SK-N-SH (cell line): Measurements from ENCODE around the gene FMN2. TPM values are rescaled to one million over a fixed set of nuclear protein-coding genes. Genes with fewer than 3 reads are reported as not detected.

Experiments
- CTCF ChIA-PET: fragments of 300-600, 350-600 bp; formaldehyde crosslinking; extraction: SDS; loops from one replicate; lab custom pipeline; 2021; lab: Yijun Ruan, JAX
- POLR2A ChIA-PET: fragments of 350-600 bp; sonication (Branson Sonifier 250); formaldehyde crosslinking; extraction: SDS; loops from one replicate; lab custom pipeline; 2020; ENCODE audit warnings: antibody characterized with exemption, inconsistent platforms; lab: Yijun Ruan, JAX
- DNase-seq: peaks from one replicate; pipeline ENCODE4 v3.0.0; 2012
- H2AFZ ChIP-seq: fragments of 200-600 bp; sonication (generic); 2 replicates; pipeline ENCODE4 v1.8.1; 2016; ENCODE audit warnings: antibody characterized with exemption, mild to moderate bottlenecking, low read depth
- H3F3A ChIP-seq: fragments of 200-600 bp; sonication (generic); replicated peaks from 2 replicates; pipeline ENCODE3; 2016; ENCODE audit warnings: antibody characterized with exemption, mild to moderate bottlenecking; ENCODE audit not compliant: insufficient read depth
- H3K27ac ChIP-seq, 2 experiments: fragments of 200-500 bp in 1 of 2; fragments of 200-600 bp in 1 of 2; sonication (Bioruptor generic) in 1 of 2; sonication (generic), shearing (Covaris generic) in 1 of 2; 2 replicates each; pipeline versions ENCODE4 v1.5.1 to v1.6.1; 2014 to 2016; ENCODE audit warnings: low read depth in 2 of 2, inconsistent platforms in 1 of 2, low read length in 1 of 2, mild to moderate bottlenecking in 1 of 2, mixed read lengths in 1 of 2
- H3K27me3 ChIP-seq: fragments of 200-600 bp; sonication (generic), shearing (Covaris generic); 2 replicates; pipeline ENCODE4 v1.6.1; 2016; ENCODE audit warnings: mixed run types; ENCODE audit not compliant: insufficient read depth
- H3K36me3 ChIP-seq, 2 experiments: fragments of 200-500 bp in 1 of 2; fragments of 200-600 bp in 1 of 2; sonication (Bioruptor generic) in 1 of 2; sonication (generic) in 1 of 2; replicated peaks in 1 of 2; 2 replicates each; pipeline versions ENCODE3 to v1.5.1; 2014 to 2016; ENCODE audit warnings: low read length in 1 of 2, mild to moderate bottlenecking in 1 of 2; ENCODE audit not compliant: insufficient read depth in 2 of 2, control insufficient read depth in 1 of 2
- H3K4me1 ChIP-seq, 2 experiments: fragments of 200-500 bp in 1 of 2; fragments of 200-600 bp in 1 of 2; sonication (Bioruptor generic) in 1 of 2; sonication (generic), shearing (Covaris generic) in 1 of 2; 2 replicates each; pipeline versions ENCODE4 v1.5.1 to v1.6.1; 2014 to 2016; ENCODE audit warnings: low read depth in 1 of 2, low read length in 1 of 2, mixed run types in 1 of 2; ENCODE audit not compliant: insufficient read depth in 2 of 2, control insufficient read depth in 1 of 2
- H3K4me2 ChIP-seq: fragments of 200-600 bp; sonication (generic), shearing (Covaris generic); 2 replicates; pipeline ENCODE4 v1.6.1; 2017; ENCODE audit warnings: mixed run types
- H3K4me3 ChIP-seq, 2 experiments: fragments of 200-500 bp in 1 of 2; fragments of 200-600 bp in 1 of 2; sonication (Bioruptor generic) in 1 of 2; sonication (generic), shearing (Covaris generic) in 1 of 2; 2 replicates each; pipeline versions ENCODE4 v1.5.1 to v1.8.1; 2014 to 2016; ENCODE audit warnings: low read depth in 2 of 2, inconsistent platforms in 1 of 2, low read length in 1 of 2, mild to moderate bottlenecking in 1 of 2, mixed read lengths in 1 of 2, moderate library complexity in 1 of 2
- H3K79me2 ChIP-seq: fragments of 200-600 bp; sonication (generic); 2 replicates; pipeline ENCODE4 v1.8.1; 2017; ENCODE audit warnings: mild to moderate bottlenecking; ENCODE audit not compliant: insufficient read depth
- H3K9ac ChIP-seq: fragments of 200-600 bp; sonication (generic); 2 replicates; pipeline ENCODE4 v1.6.1; 2017; ENCODE audit warnings: mixed run types
- H3K9me2 ChIP-seq: fragments of 200-600 bp; sonication (generic); 2 replicates; pipeline ENCODE4 v1.6.1; 2017; ENCODE audit warnings: mixed run types
- H3K9me3 ChIP-seq: fragments of 200-600 bp; sonication (generic); 2 replicates; pipeline ENCODE4 v1.6.1; 2017; ENCODE audit warnings: mixed run types, mild to moderate bottlenecking, moderate library complexity
- H4K20me1 ChIP-seq: fragments of 200-600 bp; sonication (generic); 2 replicates; pipeline ENCODE4 v1.6.1; 2017; ENCODE audit warnings: mild to moderate bottlenecking, mixed run types; ENCODE audit not compliant: insufficient read depth
- CHD2 ChIP-seq: fragments of 150-350 bp; IDR thresholded peaks from 2 replicates; pipeline ENCODE4 v1.6.1; 2018; ENCODE audit warnings: low read length; ENCODE audit not compliant: partially characterized antibody
- ELF1 ChIP-seq: IDR thresholded peaks from 2 replicates; pipeline ENCODE4 v1.4.0; 2012
- EP300 ChIP-seq, 2 experiments: IDR thresholded peaks; 2 replicates each; pipeline versions ENCODE4 v1.4.0 to v1.6.1; 2012; ENCODE audit warnings: borderline replicate concordance in 1 of 2, low read depth in 1 of 2, low read length in 1 of 2
- EZH2phosphoT487 ChIP-seq: fragments of 200-600 bp; sonication (generic); IDR thresholded peaks from 2 replicates; pipeline ENCODE4 v1.6.1; 2017; ENCODE audit warnings: low read depth, mixed run types, mild to moderate bottlenecking, antibody characterized with exemption, moderate library complexity, borderline replicate concordance
- FOSL2 ChIP-seq: IDR thresholded peaks from 2 replicates; pipeline ENCODE4 v1.4.0; 2012; ENCODE audit warnings: low read depth, mild to moderate bottlenecking, moderate library complexity, borderline replicate concordance
- FOXJ3 ChIP-seq: sonication (generic); formaldehyde crosslinking; IDR thresholded peaks from 2 replicates; pipeline ENCODE4 v1.5.1; 2020; ENCODE audit warnings: mild to moderate bottlenecking, missing genetic modification reagents
- FOXM1 ChIP-seq: IDR thresholded peaks from 2 replicates; pipeline ENCODE4 v1.4.0; 2012; ENCODE audit warnings: low read depth, mild to moderate bottlenecking
- GABPA ChIP-seq: IDR thresholded peaks from 2 replicates; pipeline ENCODE4 v1.4.0; 2012; ENCODE audit warnings: low read depth, mild to moderate bottlenecking
- JUND ChIP-seq: IDR thresholded peaks from 2 replicates; pipeline ENCODE4 v1.4.0; 2012
- MEF2A ChIP-seq: IDR thresholded peaks from 2 replicates; pipeline ENCODE4 v1.4.0; 2012; ENCODE audit warnings: low read depth, borderline replicate concordance
- MXI1 ChIP-seq: IDR thresholded peaks from 2 replicates; pipeline ENCODE4 v1.6.1; 2012; ENCODE audit warnings: mild to moderate bottlenecking, low read depth, low read length, improper control_type of control experiment
- NFIC ChIP-seq: IDR thresholded peaks from 2 replicates; pipeline ENCODE4 v1.4.0; 2012; ENCODE audit warnings: borderline replicate concordance
- NRF1 ChIP-seq: IDR thresholded peaks from 2 replicates; pipeline ENCODE4 v1.6.1; 2012; ENCODE audit warnings: low read depth, mild to moderate bottlenecking, low read length
- POLR2AphosphoS5 ChIP-seq: IDR thresholded peaks from 2 replicates; pipeline ENCODE4 v1.6.1; 2012; ENCODE audit warnings: low read depth, low read length
- RAD21 ChIP-seq: IDR thresholded peaks from 2 replicates; pipeline ENCODE4 v1.6.1; 2012; ENCODE audit warnings: mild to moderate bottlenecking, low read length
- RFX5 ChIP-seq: IDR thresholded peaks from 2 replicates; pipeline ENCODE4 v1.6.1; 2012; ENCODE audit warnings: mild to moderate bottlenecking, improper control_type of control experiment, low read length
- SIN3A ChIP-seq: IDR thresholded peaks from 2 replicates; pipeline ENCODE4 v1.6.1; 2012; ENCODE audit warnings: low read depth, mild to moderate bottlenecking, low read length, moderate library complexity, borderline replicate concordance
- TAF1 ChIP-seq: IDR thresholded peaks from 2 replicates; pipeline ENCODE4 v1.6.1; 2012; ENCODE audit warnings: low read depth, mild to moderate bottlenecking, low read length, moderate library complexity, borderline replicate concordance
- TCF12 ChIP-seq: IDR thresholded peaks from 2 replicates; pipeline ENCODE4 v1.4.0; 2012
- TEAD4 ChIP-seq: IDR thresholded peaks from 2 replicates; pipeline ENCODE4 v1.4.0; 2012; ENCODE audit warnings: mild to moderate bottlenecking, borderline replicate concordance; ENCODE audit not compliant: insufficient read depth
- YY1 ChIP-seq: IDR thresholded peaks from 2 replicates; pipeline ENCODE4 v1.4.0; 2012; ENCODE audit warnings: low read depth, mild to moderate bottlenecking
- WGBS: methylation state at CpG from one replicate; pipeline ENCODE4 v1.1.6; 2017; ENCODE audit warnings: low lambda C conversion rate; 5-methylcytosine and 5-hydroxymethylcytosine counted together
- polyA plus RNA-seq, 3 experiments: library from polyadenylated mRNA; depleted of rRNA; stranded (reverse); fragments of >200 nt; gene quantifications; 2 replicates each; pipeline ENCODE4 v1.2.3, GENCODE V29; 2012
- TF ChIP-seq, protein P1 (sequence below): fragments of 200-600 bp; sonication (generic); IDR thresholded peaks from 2 replicates; pipeline ENCODE4 v1.6.1; 2017; ENCODE audit warnings: antibody characterized with exemption, mild to moderate bottlenecking, moderate library complexity
- TF ChIP-seq, protein P2 (sequence below): IDR thresholded peaks from 2 replicates; pipeline ENCODE4 v1.4.0; 2012; ENCODE audit warnings: low read depth, borderline replicate concordance
- TF ChIP-seq, protein P3 (sequence below): IDR thresholded peaks from 2 replicates; pipeline ENCODE4; 2012
- TF ChIP-seq, protein P4 (sequence below): fragments of 150-350 bp; IDR thresholded peaks from 2 replicates; pipeline ENCODE4 v1.6.1; 2017; ENCODE audit warnings: antibody characterized with exemption, low read length, low read depth, borderline replicate concordance
- TF ChIP-seq, protein P5 (sequence below): IDR thresholded peaks from 2 replicates; pipeline ENCODE4 v1.6.1; 2012; ENCODE audit warnings: mild to moderate bottlenecking, low read depth, low read length, moderate library complexity

FMN2 gene
- polyA plus RNA-seq, 1 of the 3 experiments (the other 2 are of a cell fraction): 7.2 TPM

DNA sequence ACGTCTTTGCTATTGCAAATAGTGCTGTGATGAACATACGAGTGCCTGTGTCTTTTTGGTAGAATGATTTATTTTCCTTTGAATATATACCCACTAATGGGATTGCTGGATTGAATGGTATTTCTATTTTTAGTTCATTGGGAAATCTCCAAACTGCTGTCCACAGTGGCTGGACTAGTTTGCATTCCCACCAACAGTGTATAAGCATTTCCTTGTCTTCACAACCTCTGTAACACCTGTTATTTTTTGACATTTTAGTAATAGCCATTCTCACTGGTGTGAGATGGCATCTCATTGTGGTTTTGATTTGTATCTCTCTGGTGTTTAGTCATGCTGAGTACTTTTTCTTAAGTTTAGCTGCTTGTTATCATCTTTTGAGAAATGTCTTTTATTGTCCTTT lies 215.0 kb downstream of the FMN2 start:
- H3K27ac ChIP-seq: peak overlapping the region in 1 of 2 experiments; percentile 41; a peak in 2 of 4 replicates
- no peak for DNase-seq
- H3K4me2 ChIP-seq: no peak overlapping the region
- no peak overlapping the region for H2AFZ ChIP-seq
- CTCF ChIA-PET: interaction anchor here (1.0 kb wide), 1 partner anchor 9 kb away, joined by 3 read pairs; no protein-coding TSS in a partner anchor
- H3K9me2 ChIP-seq: no peaks in the 10 kb centered on the region
- no peak overlapping the region for H3K9ac ChIP-seq
- H3K27me3 ChIP-seq: no peaks in the 10 kb centered on the region
- WGBS: 51% methylated on average over 2 of the region's 2 CpGs
- H3K4me3 ChIP-seq: no peak overlapping the region
- H3F3A ChIP-seq: peaks cover 30% of the 10 kb centered on the region
- POLR2A ChIA-PET: no interaction called here
- H3K9me3 ChIP-seq: peaks cover 16% of the 10 kb centered on the region; the same call in 1 of the 2 replicates
- H4K20me1 ChIP-seq: no peaks in the 10 kb centered on the region
- peaks cover 95% of the 10 kb centered on the region for H3K79me2 ChIP-seq
- H3K4me1 ChIP-seq: peaks cover 11 to 14% of the 10 kb centered on the region in 2 experiments; a peak in 3 of 4 replicates
- H3K36me3 ChIP-seq: peaks cover 20 to 50% of the 10 kb centered on the region in 2 experiments
- peak; percentile 46; the same call in 1 of the 2 replicates for TF ChIP-seq JUND
- TF ChIP-seq, protein P1, sequence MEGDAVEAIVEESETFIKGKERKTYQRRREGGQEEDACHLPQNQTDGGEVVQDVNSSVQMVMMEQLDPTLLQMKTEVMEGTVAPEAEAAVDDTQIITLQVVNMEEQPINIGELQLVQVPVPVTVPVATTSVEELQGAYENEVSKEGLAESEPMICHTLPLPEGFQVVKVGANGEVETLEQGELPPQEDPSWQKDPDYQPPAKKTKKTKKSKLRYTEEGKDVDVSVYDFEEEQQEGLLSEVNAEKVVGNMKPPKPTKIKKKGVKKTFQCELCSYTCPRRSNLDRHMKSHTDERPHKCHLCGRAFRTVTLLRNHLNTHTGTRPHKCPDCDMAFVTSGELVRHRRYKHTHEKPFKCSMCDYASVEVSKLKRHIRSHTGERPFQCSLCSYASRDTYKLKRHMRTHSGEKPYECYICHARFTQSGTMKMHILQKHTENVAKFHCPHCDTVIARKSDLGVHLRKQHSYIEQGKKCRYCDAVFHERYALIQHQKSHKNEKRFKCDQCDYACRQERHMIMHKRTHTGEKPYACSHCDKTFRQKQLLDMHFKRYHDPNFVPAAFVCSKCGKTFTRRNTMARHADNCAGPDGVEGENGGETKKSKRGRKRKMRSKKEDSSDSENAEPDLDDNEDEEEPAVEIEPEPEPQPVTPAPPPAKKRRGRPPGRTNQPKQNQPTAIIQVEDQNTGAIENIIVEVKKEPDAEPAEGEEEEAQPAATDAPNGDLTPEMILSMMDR: no peak
- TF ChIP-seq, protein P2, sequence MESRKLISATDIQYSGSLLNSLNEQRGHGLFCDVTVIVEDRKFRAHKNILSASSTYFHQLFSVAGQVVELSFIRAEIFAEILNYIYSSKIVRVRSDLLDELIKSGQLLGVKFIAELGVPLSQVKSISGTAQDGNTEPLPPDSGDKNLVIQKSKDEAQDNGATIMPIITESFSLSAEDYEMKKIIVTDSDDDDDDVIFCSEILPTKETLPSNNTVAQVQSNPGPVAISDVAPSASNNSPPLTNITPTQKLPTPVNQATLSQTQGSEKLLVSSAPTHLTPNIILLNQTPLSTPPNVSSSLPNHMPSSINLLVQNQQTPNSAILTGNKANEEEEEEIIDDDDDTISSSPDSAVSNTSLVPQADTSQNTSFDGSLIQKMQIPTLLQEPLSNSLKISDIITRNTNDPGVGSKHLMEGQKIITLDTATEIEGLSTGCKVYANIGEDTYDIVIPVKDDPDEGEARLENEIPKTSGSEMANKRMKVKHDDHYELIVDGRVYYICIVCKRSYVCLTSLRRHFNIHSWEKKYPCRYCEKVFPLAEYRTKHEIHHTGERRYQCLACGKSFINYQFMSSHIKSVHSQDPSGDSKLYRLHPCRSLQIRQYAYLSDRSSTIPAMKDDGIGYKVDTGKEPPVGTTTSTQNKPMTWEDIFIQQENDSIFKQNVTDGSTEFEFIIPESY: 0 out of 2 replicates have a peak, but pooled peaks have one; percentile 13
- peak; percentile 89 for TF ChIP-seq TCF12
- no peak for TF ChIP-seq GABPA
- no peak for TF ChIP-seq YY1
- TF ChIP-seq, protein P3, sequence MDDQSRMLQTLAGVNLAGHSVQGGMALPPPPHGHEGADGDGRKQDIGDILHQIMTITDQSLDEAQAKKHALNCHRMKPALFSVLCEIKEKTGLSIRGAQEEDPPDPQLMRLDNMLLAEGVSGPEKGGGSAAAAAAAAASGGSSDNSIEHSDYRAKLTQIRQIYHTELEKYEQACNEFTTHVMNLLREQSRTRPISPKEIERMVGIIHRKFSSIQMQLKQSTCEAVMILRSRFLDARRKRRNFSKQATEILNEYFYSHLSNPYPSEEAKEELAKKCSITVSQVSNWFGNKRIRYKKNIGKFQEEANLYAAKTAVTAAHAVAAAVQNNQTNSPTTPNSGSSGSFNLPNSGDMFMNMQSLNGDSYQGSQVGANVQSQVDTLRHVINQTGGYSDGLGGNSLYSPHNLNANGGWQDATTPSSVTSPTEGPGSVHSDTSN: peak; percentile 70
- TF ChIP-seq CHD2: no peak
- TF ChIP-seq, protein P4, sequence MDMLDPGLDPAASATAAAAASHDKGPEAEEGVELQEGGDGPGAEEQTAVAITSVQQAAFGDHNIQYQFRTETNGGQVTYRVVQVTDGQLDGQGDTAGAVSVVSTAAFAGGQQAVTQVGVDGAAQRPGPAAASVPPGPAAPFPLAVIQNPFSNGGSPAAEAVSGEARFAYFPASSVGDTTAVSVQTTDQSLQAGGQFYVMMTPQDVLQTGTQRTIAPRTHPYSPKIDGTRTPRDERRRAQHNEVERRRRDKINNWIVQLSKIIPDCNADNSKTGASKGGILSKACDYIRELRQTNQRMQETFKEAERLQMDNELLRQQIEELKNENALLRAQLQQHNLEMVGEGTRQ: no peak
- TF ChIP-seq, protein P5, sequence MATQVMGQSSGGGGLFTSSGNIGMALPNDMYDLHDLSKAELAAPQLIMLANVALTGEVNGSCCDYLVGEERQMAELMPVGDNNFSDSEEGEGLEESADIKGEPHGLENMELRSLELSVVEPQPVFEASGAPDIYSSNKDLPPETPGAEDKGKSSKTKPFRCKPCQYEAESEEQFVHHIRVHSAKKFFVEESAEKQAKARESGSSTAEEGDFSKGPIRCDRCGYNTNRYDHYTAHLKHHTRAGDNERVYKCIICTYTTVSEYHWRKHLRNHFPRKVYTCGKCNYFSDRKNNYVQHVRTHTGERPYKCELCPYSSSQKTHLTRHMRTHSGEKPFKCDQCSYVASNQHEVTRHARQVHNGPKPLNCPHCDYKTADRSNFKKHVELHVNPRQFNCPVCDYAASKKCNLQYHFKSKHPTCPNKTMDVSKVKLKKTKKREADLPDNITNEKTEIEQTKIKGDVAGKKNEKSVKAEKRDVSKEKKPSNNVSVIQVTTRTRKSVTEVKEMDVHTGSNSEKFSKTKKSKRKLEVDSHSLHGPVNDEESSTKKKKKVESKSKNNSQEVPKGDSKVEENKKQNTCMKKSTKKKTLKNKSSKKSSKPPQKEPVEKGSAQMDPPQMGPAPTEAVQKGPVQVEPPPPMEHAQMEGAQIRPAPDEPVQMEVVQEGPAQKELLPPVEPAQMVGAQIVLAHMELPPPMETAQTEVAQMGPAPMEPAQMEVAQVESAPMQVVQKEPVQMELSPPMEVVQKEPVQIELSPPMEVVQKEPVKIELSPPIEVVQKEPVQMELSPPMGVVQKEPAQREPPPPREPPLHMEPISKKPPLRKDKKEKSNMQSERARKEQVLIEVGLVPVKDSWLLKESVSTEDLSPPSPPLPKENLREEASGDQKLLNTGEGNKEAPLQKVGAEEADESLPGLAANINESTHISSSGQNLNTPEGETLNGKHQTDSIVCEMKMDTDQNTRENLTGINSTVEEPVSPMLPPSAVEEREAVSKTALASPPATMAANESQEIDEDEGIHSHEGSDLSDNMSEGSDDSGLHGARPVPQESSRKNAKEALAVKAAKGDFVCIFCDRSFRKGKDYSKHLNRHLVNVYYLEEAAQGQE: no peak
- no peak for TF ChIP-seq SIN3A
- TF ChIP-seq RFX5: no peak
- TF ChIP-seq TEAD4: no peak
- TF ChIP-seq RAD21: no peak
- no peak for TF ChIP-seq MXI1
- peak; percentile 43 for TF ChIP-seq FOSL2
- TF ChIP-seq FOXJ3: no peak
- no peak for TF ChIP-seq FOXM1
- peak; percentile 88 for TF ChIP-seq MEF2A
- peak in 1 of 2 experiments; percentile 53; a peak in 2 of 4 replicates for TF ChIP-seq EP300 (IDR thresholded peaks at IDR 0.05; ENCODE audit: borderline replicate concordance in 1 of 2, low read depth in 1 of 2, low read length in 1 of 2)
- no peak for TF ChIP-seq TAF1
- TF ChIP-seq NFIC: peak; percentile 24; the same call in 1 of the 2 replicates
- no peak for TF ChIP-seq ELF1
- no peak for TF ChIP-seq NRF1
- no peak for TF ChIP-seq EZH2phosphoT487
- TF ChIP-seq POLR2AphosphoS5: no peak
